Ovary (tissue), 3 donors: ENCODE data around the gene TAS2R41.

Experiments used
- EP300 ChIP-seq: sonication (generic); formaldehyde crosslinking; IDR thresholded peaks from one replicate; pipeline ENCODE4 v1.6.1; 2017; ENCODE audit warnings: antibody characterized with exemption
- POLR2A ChIP-seq: fragments of 450-650 bp; IDR thresholded peaks from one replicate; pipeline ENCODE4 v1.6.1; 2017; ENCODE audit warnings: antibody characterized with exemption, mild to moderate bottlenecking, moderate library complexity
- TF ChIP-seq, protein P1 (sequence below), 3 donors: fragments of 450-650 bp in 2 of 3; fragments of 200-600 bp in 1 of 3; IDR thresholded peaks; one replicate each; pipeline versions ENCODE4 v1.5.1 to v1.8.0; 2016 to 2022; ENCODE audit warnings: antibody characterized with exemption in 3 of 3, mild to moderate bottlenecking in 1 of 3
- donor health status: DM: no; HTN: no; CAD: no.

- TF ChIP-seq, protein P1, sequence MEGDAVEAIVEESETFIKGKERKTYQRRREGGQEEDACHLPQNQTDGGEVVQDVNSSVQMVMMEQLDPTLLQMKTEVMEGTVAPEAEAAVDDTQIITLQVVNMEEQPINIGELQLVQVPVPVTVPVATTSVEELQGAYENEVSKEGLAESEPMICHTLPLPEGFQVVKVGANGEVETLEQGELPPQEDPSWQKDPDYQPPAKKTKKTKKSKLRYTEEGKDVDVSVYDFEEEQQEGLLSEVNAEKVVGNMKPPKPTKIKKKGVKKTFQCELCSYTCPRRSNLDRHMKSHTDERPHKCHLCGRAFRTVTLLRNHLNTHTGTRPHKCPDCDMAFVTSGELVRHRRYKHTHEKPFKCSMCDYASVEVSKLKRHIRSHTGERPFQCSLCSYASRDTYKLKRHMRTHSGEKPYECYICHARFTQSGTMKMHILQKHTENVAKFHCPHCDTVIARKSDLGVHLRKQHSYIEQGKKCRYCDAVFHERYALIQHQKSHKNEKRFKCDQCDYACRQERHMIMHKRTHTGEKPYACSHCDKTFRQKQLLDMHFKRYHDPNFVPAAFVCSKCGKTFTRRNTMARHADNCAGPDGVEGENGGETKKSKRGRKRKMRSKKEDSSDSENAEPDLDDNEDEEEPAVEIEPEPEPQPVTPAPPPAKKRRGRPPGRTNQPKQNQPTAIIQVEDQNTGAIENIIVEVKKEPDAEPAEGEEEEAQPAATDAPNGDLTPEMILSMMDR (IDR thresholded peaks at IDR 0.05): no peak
- TF ChIP-seq POLR2A (no peak), EP300 (no peak)
These were observed 21.6 kb downstream of the TAS2R41 start for GRCh38 chr7:143499246-143499645.
